HepG2 (cell line): ENCODE measurements around the gene SLC23A2. TPM values are rescaled to one million over a fixed set of nuclear protein-coding genes. Genes with fewer than 3 reads are reported as not detected.
A peak's percentile ranks its signal among the peaks of the same experiment; 100 is the strongest.

Experiments used
- ATAC-seq: fragments of 200-7000 bp; cut with Tn5 transposase; 3 replicates; pipeline ENCODE4 v1.9.1; 2020; ENCODE audit warnings: mild to moderate bottlenecking, moderate library complexity
- BruUV-seq: library from RNA; stranded (reverse); fragments of 400-500 nt; replicated peaks from 2 replicates; lab custom pipeline; 2021; lab: Mats Ljungman, UMichigan
- CTCF ChIA-PET: fragments of 300-600 bp; formaldehyde crosslinking; extraction: SDS; loops from one replicate; lab custom pipeline; 2021; ENCODE audit warnings: low total read pairs, inconsistent platforms, low intra/inter-chr PET ratio; lab: Yijun Ruan, JAX
- POLR2A ChIA-PET: fragments of 350-600 bp; sonication (Branson Sonifier 250); formaldehyde crosslinking; loops from one replicate; lab custom pipeline; 2020; ENCODE audit warnings: antibody characterized with exemption, inconsistent platforms; lab: Yijun Ruan, JAX
- DNase-seq: peaks from one replicate; pipeline ENCODE4 v3.0.0-alpha.2; 2015; ENCODE audit warnings: low spot score
- FAIRE-seq: peaks from 3 replicates; lab custom pipeline; 2011; peaks lifted over from hg19 to GRCh38; lab: Jason Lieb, UNC
- H2AFZ ChIP-seq: one replicate; pipeline ENCODE4 v1.6.1; 2011; ENCODE audit warnings: low read length, inconsistent platforms
- H3K27ac ChIP-seq: fragments of 300-600 bp; 3 replicates; pipeline ENCODE4 v1.8.0; 2011; ENCODE audit warnings: mixed run types, mild to moderate bottlenecking, mixed read lengths, low read length, inconsistent platforms; ENCODE audit not compliant: insufficient read depth; ENCODE audit errors: extremely low read length
- H3K27me3 ChIP-seq, 2 experiments: fragments of 200-600 bp in 1 of 2; 2 replicates in 1 of 2; 3 replicates in 1 of 2; pipeline versions ENCODE4 v1.6.0 to v1.8.0; 2011; ENCODE audit warnings: low read length in 2 of 2, mild to moderate bottlenecking in 2 of 2, moderate library complexity in 2 of 2, inconsistent platforms in 1 of 2; ENCODE audit not compliant: insufficient read depth in 2 of 2, control insufficient read depth in 1 of 2
- H3K36me3 ChIP-seq, 2 experiments: fragments of 200-600 bp in 1 of 2; replicated peaks in 1 of 2; 2 replicates in 1 of 2; 3 replicates in 1 of 2; pipeline versions ENCODE4 v1.5.1 to v1.8.0; 2011; ENCODE audit warnings: low read length in 2 of 2, inconsistent platforms in 1 of 2; ENCODE audit not compliant: insufficient read depth in 2 of 2, control insufficient read depth in 1 of 2
- H3K4me1 ChIP-seq: 2 replicates; pipeline ENCODE4 v1.5.1; 2012; ENCODE audit warnings: low read length, inconsistent platforms; ENCODE audit not compliant: insufficient read depth
- H3K4me2 ChIP-seq: 2 replicates; pipeline ENCODE4 v1.6.0; 2011; ENCODE audit warnings: low read depth, low read length, inconsistent platforms
- H3K4me3 ChIP-seq, 3 experiments: fragments of 200-600 bp in 1 of 3; sonication (generic), shearing (Covaris generic) in 1 of 3; replicated peaks in 1 of 3; 2 replicates each; pipeline ENCODE4 v1.5.1; 2011 to 2016; ENCODE audit warnings: low read length in 3 of 3, inconsistent platforms in 2 of 3, low read depth in 2 of 3, mild to moderate bottlenecking in 2 of 3, control low read depth in 1 of 3, mixed read lengths in 1 of 3; ENCODE audit not compliant: insufficient read depth in 1 of 3
- H3K79me2 ChIP-seq: one replicate; pipeline ENCODE4 v1.6.1; 2011; ENCODE audit warnings: low read length, inconsistent platforms; ENCODE audit not compliant: insufficient read depth
- H3K9ac ChIP-seq: 2 replicates; pipeline ENCODE4 v1.6.0; 2011; ENCODE audit warnings: mild to moderate bottlenecking, low read depth, low read length, inconsistent platforms; ENCODE audit not compliant: insufficient read depth
- H3K9me3 ChIP-seq: 2 replicates; pipeline ENCODE4 v1.5.1; 2012; ENCODE audit warnings: mild to moderate bottlenecking, low read length
- H4K20me1 ChIP-seq: 2 replicates; pipeline ENCODE4 v1.6.0; 2011; ENCODE audit warnings: inconsistent platforms, mild to moderate bottlenecking, low read length, moderate library complexity; ENCODE audit not compliant: insufficient read depth
- MAFG ChIP-seq: sonication (generic); formaldehyde crosslinking; IDR thresholded peaks from 2 replicates; pipeline ENCODE4 v1.5.1; 2020; ENCODE audit warnings: mild to moderate bottlenecking, missing genetic modification reagents
- NFE2L2 ChIP-seq: fragments of 150-350 bp; IDR thresholded peaks from 2 replicates; pipeline ENCODE4 v1.6.1; 2014; ENCODE audit warnings: low read length
- RBM22 ChIP-seq: fragments of 200-400 bp; formaldehyde crosslinking; optimal IDR thresholded peaks from 2 replicates; pipeline ENCODE3; 2017; ENCODE audit warnings: mild to moderate bottlenecking, low read length, moderate library complexity
- ZNF276 ChIP-seq: sonication (generic); formaldehyde crosslinking; IDR thresholded peaks from 2 replicates; pipeline ENCODE4 v1.4.0; 2020; ENCODE audit warnings: mild to moderate bottlenecking, low read depth, missing genetic modification reagents
- ZNF605 ChIP-seq: sonication (generic); formaldehyde crosslinking; IDR thresholded peaks from 2 replicates; pipeline ENCODE4 v1.8.0; 2022; ENCODE audit warnings: mild to moderate bottlenecking, missing genetic modification reagents
- WGBS: methylation state at CpG from one replicate; pipeline ENCODE4 v1.1.6; 2017; ENCODE audit warnings: low lambda C conversion rate; 5-methylcytosine and 5-hydroxymethylcytosine counted together
- in situ Hi-C: cut with HindIII; loops from 2 replicates; pipeline ENCODE4 v1.10.0; 2017; ENCODE audit warnings: low pct_unique_long_range_greater_than_20kb; ENCODE audit not compliant: extremely low pct_ligation_motif_present
- intact Hi-C: fragments of 100-400 bp; cut with micrococcal nuclease; formaldehyde crosslinking; loops from one replicate; pipeline ENCODE4 v1.10.0; 2022; ENCODE audit not compliant: unreplicated experiment
- polyA plus RNA-seq, 8 experiments: library from polyadenylated mRNA; depleted of rRNA in 3 of 8; stranded (reverse) in 7 of 8; unstranded in 1 of 8; fragments of >200 nt; fragmentation: Illumina TruSeq in 4 of 8; extraction: Trizol in 4 of 8; gene quantifications; 2 replicates each; pipeline versions ENCODE4 v1.2.1 to v1.2.3, GENCODE V29; 2011 to 2016; ENCODE audit warnings: low read depth in 4 of 8, missing spikeins in 1 of 8, mixed read lengths in 1 of 8; ENCODE audit not compliant: insufficient read depth in 1 of 8
- total RNA-seq, 5 experiments: library from RNA; depleted of rRNA; stranded (reverse); fragments of >200 nt; fragmentation: Illumina TruSeq; extraction: Trizol; gene quantifications; 2 replicates each; pipeline ENCODE4 v1.2.3, GENCODE V29; 2016; ENCODE audit warnings: low read depth in 1 of 5

SLC23A2 gene
- total and polyA plus RNA-seq, 2 of the 13 experiments (the other 11 are each of a cell fraction or from before 2014, with no cell fraction given) = 42.2 to 51.2 TPM

GRCh38 chr20:4887586-4887985 lies 113.7 kb downstream of the SLC23A2 start:
- Histone ChIP-seq H4K20me1 (no peaks in the 10 kb centered on the region), H3K4me3 (no peak overlapping the region), H3K4me2 (no peak overlapping the region), H2AFZ (no peak overlapping the region), H3K79me2 (no peaks in the 10 kb centered on the region), H3K9me3 (no peaks in the 10 kb centered on the region), H3K27me3 (no peaks in the 10 kb centered on the region), H3K9ac (no peak overlapping the region), H3K4me1 (no peaks in the 10 kb centered on the region), H3K36me3 (peaks cover 61 to 85% of the 10 kb centered on the region in 2 experiments), H3K27ac (no peak overlapping the region)
- BruUV-seq = no TSS peak
- ATAC-seq (no peak), DNase-seq (no peak), FAIRE-seq (no peak)
- 98% methylated on average over 11 of the region's 11 CpGs for WGBS
- peak; percentile 57 for TF ChIP-seq RBM22
- TF ChIP-seq ZNF605 = peak; percentile 23; the same call in 1 of the 2 replicates
- no peak for TF ChIP-seq ZNF276
- intact Hi-C loops (no loop called here), in situ Hi-C loops (no loop called here)
- POLR2A ChIA-PET = no interaction called here
- CTCF ChIA-PET = no interaction called here

- 93% methylated on average over 8 of the region's 8 CpGs for WGBS
- H4K20me1 ChIP-seq = no peaks in the 10 kb centered on the region
- no TSS peak for BruUV-seq
- no peak overlapping the region for H3K4me3 ChIP-seq
- H2AFZ ChIP-seq = no peak overlapping the region
- H3K4me1 ChIP-seq = no peaks in the 10 kb centered on the region
- intact Hi-C loops (no loop called here), in situ Hi-C loops (no loop called here)
- FAIRE-seq (no peak), ATAC-seq (no peak), DNase-seq (no peak)
- no peaks in the 10 kb centered on the region for H3K79me2 ChIP-seq
- no peak overlapping the region for H3K4me2 ChIP-seq
- H3K27ac ChIP-seq = no peak overlapping the region
- ChIA-PET CTCF (no interaction called here), POLR2A (no interaction called here)
- H3K36me3 ChIP-seq = peaks cover 59 to 91% of the 10 kb centered on the region in 2 experiments
- H3K9me3 ChIP-seq = no peaks in the 10 kb centered on the region
- peak; percentile 45; the same call in 1 of the 2 replicates for TF ChIP-seq MAFG
- no peak for TF ChIP-seq NFE2L2
- no peak overlapping the region for H3K9ac ChIP-seq
- H3K27me3 ChIP-seq = no peaks in the 10 kb centered on the region
Measured at GRCh38 chr20:4886771-4887527, 114.4 kb downstream of the SLC23A2 start.
